Measurements from ENCODE around the gene CEP192. TPM values are rescaled to one million over a fixed set of nuclear protein-coding genes. Genes with fewer than 3 reads are reported as not detected.

The CEP192 gene
- total and polyA plus RNA-seq, 2 of the 13 experiments (the other 11 are each of a cell fraction or from before 2014, with no cell fraction given): 15.3 to 24.7 TPM

DNA sequence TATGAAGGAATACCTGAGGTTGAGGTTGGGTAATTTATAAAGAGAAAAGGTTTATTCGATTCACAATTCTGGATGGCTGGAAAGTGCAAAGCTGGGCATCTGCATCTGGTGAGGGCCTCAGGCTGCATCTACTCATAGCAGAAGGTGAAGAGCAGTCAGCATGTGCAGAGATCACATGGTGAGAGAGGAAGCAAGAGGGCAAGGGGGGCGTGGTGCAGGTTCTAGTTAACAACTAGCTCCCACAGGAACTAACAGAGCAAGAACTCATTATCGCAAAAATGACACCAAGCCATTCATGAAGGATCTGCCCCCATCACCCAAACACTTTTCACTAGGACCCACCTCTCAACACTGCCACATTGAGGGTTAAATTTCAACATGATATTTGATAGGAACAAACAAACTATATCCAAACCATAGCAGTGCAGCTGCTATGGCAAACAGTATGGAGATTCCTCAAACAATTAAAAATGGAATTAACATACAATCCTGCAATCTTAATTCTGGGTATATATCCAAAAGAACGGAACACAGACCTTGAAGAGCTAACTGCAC lies 154.6 kb downstream of the CEP192 start (continued):
- TF ChIP-seq ZNF614 (CRISPR knock-in tag; IDR thresholded peaks at IDR 0.05; ENCODE audit: borderline replicate concordance): no peak
- 0 out of 2 replicates have a peak, but pooled peaks have one; percentile 18 for TF ChIP-seq ZFX (CRISPR knock-in tag; IDR thresholded peaks at IDR 0.05; ENCODE audit: low read depth)
- TF ChIP-seq TBX2 (CRISPR knock-in tag; IDR thresholded peaks at IDR 0.05; ENCODE audit: borderline replicate concordance): peak; percentile 29; the same call in 1 of the 2 replicates
- no peak for TF ChIP-seq PCBP1 (IDR thresholded peaks at IDR 0.05; ENCODE audit: borderline replicate concordance, low read depth, low read length)
- TF ChIP-seq ZNF75D (CRISPR knock-in tag; IDR thresholded peaks at IDR 0.05; ENCODE audit: borderline replicate concordance): no peak
- no peak for TF ChIP-seq ZBTB3 (CRISPR knock-in tag; IDR thresholded peaks at IDR 0.05; ENCODE audit: borderline replicate concordance, low read depth)
- no peak for TF ChIP-seq KAT7 (CRISPR knock-in tag; IDR thresholded peaks at IDR 0.05; ENCODE audit: borderline replicate concordance)
- no peak for TF ChIP-seq CEBPZ (IDR thresholded peaks at IDR 0.05; ENCODE audit: low read length)
- TF ChIP-seq SAP130 (CRISPR knock-in tag; IDR thresholded peaks at IDR 0.05; ENCODE audit: low read depth): peak; percentile 58
- TF ChIP-seq KAT2B (IDR thresholded peaks at IDR 0.05; ENCODE audit: borderline replicate concordance, low read depth, low read length): no peak
- no peak for TF ChIP-seq ZNF550 (CRISPR knock-in tag; IDR thresholded peaks at IDR 0.05; ENCODE audit: borderline replicate concordance)
- peak; percentile 32; the same call in 1 of the 2 replicates for TF ChIP-seq MYC (CRISPR knock-in tag; IDR thresholded peaks at IDR 0.05; ENCODE audit: borderline replicate concordance)
- TF ChIP-seq, protein P1, sequence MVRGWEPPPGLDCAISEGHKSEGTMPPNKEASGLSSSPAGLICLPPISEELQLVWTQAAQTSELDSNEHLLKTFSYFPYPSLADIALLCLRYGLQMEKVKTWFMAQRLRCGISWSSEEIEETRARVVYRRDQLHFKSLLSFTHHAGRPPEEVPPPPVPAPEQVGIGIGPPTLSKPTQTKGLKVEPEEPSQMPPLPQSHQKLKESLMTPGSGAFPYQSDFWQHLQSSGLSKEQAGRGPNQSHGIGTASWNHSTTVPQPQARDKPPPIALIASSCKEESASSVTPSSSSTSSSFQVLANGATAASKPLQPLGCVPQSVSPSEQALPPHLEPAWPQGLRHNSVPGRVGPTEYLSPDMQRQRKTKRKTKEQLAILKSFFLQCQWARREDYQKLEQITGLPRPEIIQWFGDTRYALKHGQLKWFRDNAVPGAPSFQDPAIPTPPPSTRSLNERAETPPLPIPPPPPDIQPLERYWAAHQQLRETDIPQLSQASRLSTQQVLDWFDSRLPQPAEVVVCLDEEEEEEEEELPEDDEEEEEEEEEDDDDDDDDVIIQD (CRISPR knock-in tag; IDR thresholded peaks at IDR 0.05; ENCODE audit: low read depth): peak; percentile 51; the same call in 1 of the 2 replicates
- no peak for TF ChIP-seq ZNF761 (CRISPR knock-in tag; conservative IDR thresholded peaks at IDR 0.05)
- TF ChIP-seq, protein P2, sequence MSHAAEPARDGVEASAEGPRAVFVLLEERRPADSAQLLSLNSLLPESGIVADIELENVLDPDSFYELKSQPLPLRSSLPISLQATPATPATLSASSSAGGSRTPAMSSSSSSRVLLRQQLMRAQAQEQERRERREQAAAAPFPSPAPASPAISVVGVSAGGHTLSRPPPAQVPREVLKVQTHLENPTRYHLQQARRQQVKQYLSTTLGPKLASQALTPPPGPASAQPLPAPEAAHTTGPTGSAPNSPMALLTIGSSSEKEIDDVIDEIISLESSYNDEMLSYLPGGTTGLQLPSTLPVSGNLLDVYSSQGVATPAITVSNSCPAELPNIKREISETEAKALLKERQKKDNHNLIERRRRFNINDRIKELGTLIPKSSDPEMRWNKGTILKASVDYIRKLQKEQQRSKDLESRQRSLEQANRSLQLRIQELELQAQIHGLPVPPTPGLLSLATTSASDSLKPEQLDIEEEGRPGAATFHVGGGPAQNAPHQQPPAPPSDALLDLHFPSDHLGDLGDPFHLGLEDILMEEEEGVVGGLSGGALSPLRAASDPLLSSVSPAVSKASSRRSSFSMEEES (CRISPR knock-in tag; IDR thresholded peaks at IDR 0.05): 0 out of 2 replicates have a peak, but pooled peaks have one; percentile 42
- TF ChIP-seq NFE2 (CRISPR knock-in tag; IDR thresholded peaks at IDR 0.05): no peak
- TF ChIP-seq ZBTB38 (CRISPR knock-in tag; IDR thresholded peaks at IDR 0.05): 0 out of 2 replicates have a peak, but pooled peaks have one; percentile 26
- TF ChIP-seq HNRNPL (IDR thresholded peaks at IDR 0.05; ENCODE audit: low read depth, low read length): no peak
- TF ChIP-seq DNMT1 (CRISPR knock-in tag; IDR thresholded peaks at IDR 0.05): no peak
- TF ChIP-seq MIXL1 (CRISPR knock-in tag; IDR thresholded peaks at IDR 0.05): 0 out of 2 replicates have a peak, but pooled peaks have one; percentile 20
- no peak for TF ChIP-seq NFIB (CRISPR knock-in tag; IDR thresholded peaks at IDR 0.05; ENCODE audit: borderline replicate concordance)
- TF ChIP-seq MED13 (CRISPR knock-in tag; IDR thresholded peaks at IDR 0.05): no peak
- no peak for TF ChIP-seq ZNF841 (CRISPR knock-in tag; IDR thresholded peaks at IDR 0.05; ENCODE audit: borderline replicate concordance)
- TF ChIP-seq SOX13 (IDR thresholded peaks at IDR 0.05): no peak
- TF ChIP-seq SOX13 (CRISPR knock-in tag; conservative IDR thresholded peaks at IDR 0.05 in 1 of 2, IDR thresholded peaks at IDR 0.05 in 1 of 2): 0 out of 4 replicates have a peak, but pooled peaks of 1 of the 2 experiments have one; percentile 10
- no peak for TF ChIP-seq NFIC (IDR thresholded peaks at IDR 0.05; ENCODE audit: low read length)

Measured in HepG2 (cell line).